ENCODE measurements around the gene ST6GALNAC5.

Gene ST6GALNAC5

GRCh38 chr1:76949503-76949902, 82.2 kb downstream of the ST6GALNAC5 start:
- no peak overlapping the region for H3K27ac ChIP-seq
- no peak for TF ChIP-seq CTCF (conservative IDR thresholded peaks at IDR 0.05; ENCODE audit: low read depth)
- ChIA-PET POLR2A (ENCODE audit: low non-redundant PET) (no interaction called here), CTCF (interaction anchor here (0.7 kb wide), 1 partner anchor 9 kb away, joined by 3 read pairs; no protein-coding TSS in a partner anchor)
- peak; percentile 13 for DNase-seq (ENCODE audit: low spot score)

GRCh38 chr1:76950306-76950705, 83.0 kb downstream of the ST6GALNAC5 start:
- H3K27ac ChIP-seq: no peak overlapping the region
- POLR2A ChIA-PET (ENCODE audit: low non-redundant PET): no interaction called here

GRCh38 chr1:76951153-76951552, 83.9 kb downstream of the ST6GALNAC5 start:
- no peak overlapping the region for H3K27ac ChIP-seq
- POLR2A ChIA-PET (ENCODE audit: low non-redundant PET): no interaction called here
- DNase-seq (ENCODE audit: low spot score): no peak
- CTCF ChIA-PET: no interaction called here
- TF ChIP-seq CTCF (conservative IDR thresholded peaks at IDR 0.05; ENCODE audit: low read depth): no peak

More at GRCh38 chr1:76950306-76950705, 83.0 kb downstream of the ST6GALNAC5 start:
- CTCF ChIA-PET: no interaction called here
- DNase-seq (ENCODE audit: low spot score): no peak
- no peak for TF ChIP-seq CTCF (conservative IDR thresholded peaks at IDR 0.05; ENCODE audit: low read depth)

- ChIA-PET CTCF (interaction anchor here (1.0 kb wide), 1 partner anchor 16 kb away, joined by 3 read pairs; no protein-coding TSS in a partner anchor), POLR2A (ENCODE audit: low non-redundant PET) (no interaction called here)
- TF ChIP-seq CTCF (conservative IDR thresholded peaks at IDR 0.05; ENCODE audit: low read depth): no peak
- DNase-seq (ENCODE audit: low spot score): no peak
- no peak overlapping the region for H3K27ac ChIP-seq
Measured at GRCh38 chr1:76955652-76956051, 88.4 kb downstream of the ST6GALNAC5 start.

GRCh38 chr1:76957961-76958360, 90.7 kb downstream of the ST6GALNAC5 start:
- TF ChIP-seq CTCF (conservative IDR thresholded peaks at IDR 0.05; ENCODE audit: low read depth): no peak
- ChIA-PET CTCF (interaction anchor here (0.6 kb wide), 1 partner anchor 8 kb away, joined by 3 read pairs; no protein-coding TSS in a partner anchor), POLR2A (ENCODE audit: low non-redundant PET) (no interaction called here)
- no peak overlapping the region for H3K27ac ChIP-seq
- DNase-seq (ENCODE audit: low spot score): no peak

- H3K27ac ChIP-seq: no peak overlapping the region
- no peak for DNase-seq (ENCODE audit: low spot score)
- CTCF ChIA-PET: interaction anchor here (0.6 kb wide), 1 partner anchor 941 kb away, joined by 3 read pairs; no protein-coding TSS in a partner anchor
- no peak for TF ChIP-seq CTCF (conservative IDR thresholded peaks at IDR 0.05; ENCODE audit: low read depth)
- POLR2A ChIA-PET (ENCODE audit: low non-redundant PET): no interaction called here
Measured at GRCh38 chr1:76958828-76959227, 91.5 kb downstream of the ST6GALNAC5 start.
